Endothelial cell of umbilical vein (primary cell): Measurements from ENCODE around the gene CCDC167. TPM values are rescaled to one million over a fixed set of nuclear protein-coding genes. Genes with fewer than 3 reads are reported as not detected.

Source experiments
- BruUV-seq: library from RNA; stranded (reverse); fragments of 400-500 nt; replicated peaks from 2 replicates; lab custom pipeline; 2021; lab: Mats Ljungman, UMichigan
- CTCF ChIA-PET: fragments of 300-600, 350-600 bp; sonication (Branson Sonifier 250); formaldehyde crosslinking; loops from one replicate; lab custom pipeline; 2021; ENCODE audit warnings: antibody characterized with exemption, inconsistent platforms; lab: Charles Lee
- POLR2A ChIA-PET: fragments of 300-600, 350-600 bp; sonication (Branson Sonifier 250); formaldehyde crosslinking; loops from one replicate; lab custom pipeline; 2021; ENCODE audit warnings: antibody characterized with exemption, inconsistent platforms; lab: Charles Lee
- DNase-seq: peaks from one replicate; pipeline ENCODE4 v3.0.0-alpha.2; 2011; ENCODE audit warnings: low read depth, low spot score
- FAIRE-seq: peaks from 2 replicates; lab custom pipeline; 2011; peaks lifted over from hg19 to GRCh38; lab: Jason Lieb, UNC
- H2AFZ ChIP-seq: 2 replicates; pipeline ENCODE4 v1.6.0; 2012; ENCODE audit warnings: low read depth, low read length, control low read depth, inconsistent platforms
- H3K27ac ChIP-seq: 2 replicates; pipeline ENCODE4 v1.5.1; 2011; ENCODE audit warnings: low read depth, mild to moderate bottlenecking, control low read depth, low read length, moderate library complexity; ENCODE audit not compliant: insufficient read depth
- H3K27me3 ChIP-seq, 2 experiments: 2 replicates each; pipeline versions ENCODE4 v1.6.0 to v1.6.1; 2011; ENCODE audit warnings: low read length in 2 of 2, mixed read lengths in 1 of 2; ENCODE audit not compliant: control insufficient read depth in 2 of 2, insufficient read depth in 2 of 2
- H3K36me3 ChIP-seq, 2 experiments: 2 replicates in 1 of 2; 3 replicates in 1 of 2; pipeline ENCODE4 v1.5.1; 2011; ENCODE audit warnings: low read length in 2 of 2, mild to moderate bottlenecking in 1 of 2, moderate library complexity in 1 of 2; ENCODE audit not compliant: control insufficient read depth in 2 of 2, insufficient read depth in 2 of 2; ENCODE audit errors: extremely low read depth in 1 of 2
- H3K4me1 ChIP-seq: 3 replicates; pipeline ENCODE4 v1.5.1; 2011; ENCODE audit warnings: mild to moderate bottlenecking, low read length; ENCODE audit not compliant: control insufficient read depth, insufficient read depth; ENCODE audit errors: extremely low read depth
- H3K4me2 ChIP-seq: 2 replicates; pipeline ENCODE4 v1.6.1; 2011; ENCODE audit warnings: low read length, control low read depth, mixed read lengths; ENCODE audit not compliant: insufficient read depth
- H3K4me3 ChIP-seq, 3 experiments: fragments of 200-600 bp in 1 of 3; sonication (generic), shearing (Covaris generic) in 1 of 3; replicated peaks in 1 of 3; 2 replicates each; pipeline ENCODE4 v1.5.1; 2011 to 2016; ENCODE audit warnings: control low read depth in 3 of 3, low read length in 3 of 3, mild to moderate bottlenecking in 2 of 3, inconsistent platforms in 1 of 3, low read depth in 1 of 3, moderate library complexity in 1 of 3; ENCODE audit not compliant: insufficient read depth in 1 of 3
- H3K79me2 ChIP-seq: 2 replicates; pipeline ENCODE4 v1.6.0; 2012; ENCODE audit warnings: low read length, inconsistent platforms; ENCODE audit not compliant: control insufficient read depth, insufficient read depth
- H3K9ac ChIP-seq: replicated peaks from 2 replicates; pipeline ENCODE3; 2011; ENCODE audit warnings: low read length, control low read depth; ENCODE audit not compliant: insufficient read depth; ENCODE audit errors: extremely low read depth
- H3K9me1 ChIP-seq: replicated peaks from 3 replicates; pipeline ENCODE4 v1.6.0; 2011; ENCODE audit warnings: mild to moderate bottlenecking, low read length; ENCODE audit not compliant: control insufficient read depth, insufficient read depth; ENCODE audit errors: extremely low read depth
- H3K9me3 ChIP-seq: replicated peaks from 2 replicates; pipeline ENCODE4 v1.5.1; 2012; ENCODE audit warnings: low read length, inconsistent platforms; ENCODE audit not compliant: control insufficient read depth, insufficient read depth
- H4K20me1 ChIP-seq: replicated peaks from 2 replicates; pipeline ENCODE3; 2011; ENCODE audit warnings: mild to moderate bottlenecking, low read length; ENCODE audit not compliant: control insufficient read depth, insufficient read depth; ENCODE audit errors: extremely low read depth
- EZH2 ChIP-seq: IDR thresholded peaks from 2 replicates; pipeline ENCODE4 v1.6.1; 2012; ENCODE audit warnings: borderline replicate concordance, low read depth, mild to moderate bottlenecking, moderate library complexity, low read length, inconsistent platforms; ENCODE audit not compliant: severe bottlenecking
- FOS ChIP-seq: IDR thresholded peaks from 2 replicates; pipeline ENCODE4 v1.6.1; 2011; ENCODE audit warnings: mild to moderate bottlenecking, low read length, moderate library complexity, borderline replicate concordance; ENCODE audit not compliant: insufficient read depth
- GATA2 ChIP-seq: IDR thresholded peaks from 2 replicates; pipeline ENCODE4 v1.7.0; 2011; ENCODE audit warnings: low read depth, mild to moderate bottlenecking, moderate library complexity, mixed read lengths, low read length; ENCODE audit not compliant: insufficient read length, insufficient read depth
- JUN ChIP-seq: IDR thresholded peaks from 2 replicates; pipeline ENCODE4 v1.6.1; 2011; ENCODE audit warnings: borderline replicate concordance, low read depth; ENCODE audit not compliant: insufficient read length, insufficient read depth
- MYC ChIP-seq: IDR thresholded peaks from one replicate; pipeline ENCODE4 v1.6.1; 2011; ENCODE audit warnings: mild to moderate bottlenecking, low read depth, low read length
- POLR2A ChIP-seq: IDR thresholded peaks from 2 replicates; pipeline ENCODE4 v1.6.1; 2012; ENCODE audit warnings: low read depth, mild to moderate bottlenecking, control low read depth, low read length
- POLR2AphosphoS5 ChIP-seq: IDR thresholded peaks from 2 replicates; pipeline ENCODE4 v1.6.1; 2012; ENCODE audit warnings: low read depth, mild to moderate bottlenecking, control low read depth, low read length, moderate library complexity; ENCODE audit not compliant: insufficient read depth
- dilution Hi-C: fragments of 300-500 bp; cut with MboI; formaldehyde crosslinking; loops from one replicate; pipeline ENCODE4 v1.15.0; 2019; ENCODE audit warnings: low sequenced_read_pairs; ENCODE audit not compliant: extremely low pct_ligation_motif_present
- intact Hi-C: fragments of 100-400 bp; cut with micrococcal nuclease; formaldehyde crosslinking; loops from one replicate; pipeline ENCODE4 v1.10.0; 2022
- polyA plus RNA-seq, 4 experiments: library from polyadenylated mRNA; depleted of rRNA in 3 of 4; stranded (reverse) in 3 of 4; unstranded in 1 of 4; fragments of >200 nt; gene quantifications; 2 replicates each; pipeline versions ENCODE4 v1.2.1 to v1.2.3, GENCODE V29; 2011 to 2012; ENCODE audit warnings: missing spikeins in 1 of 4
- total RNA-seq: library from RNA; stranded (reverse); gene quantifications from 2 replicates; pipeline ENCODE4 v1.2.3, GENCODE V29; 2021
- TF ChIP-seq, protein P1 (sequence below), 2 donors: IDR thresholded peaks; 1 replicate in 1 of 2; 2 replicates in 1 of 2; pipeline ENCODE4 v1.5.1; 2011; ENCODE audit warnings: low read length in 2 of 2, mild to moderate bottlenecking in 2 of 2, moderate library complexity in 2 of 2, control low read depth in 1 of 2, inconsistent platforms in 1 of 2, low read depth in 1 of 2; ENCODE audit not compliant: insufficient read depth in 1 of 2; ENCODE audit errors: extremely low read depth in 1 of 2
- TF ChIP-seq, protein P2 (sequence below): IDR thresholded peaks from 2 replicates; pipeline ENCODE4 v1.6.1; 2011; ENCODE audit not compliant: insufficient read depth, insufficient read length

The CCDC167 gene
- total and polyA plus RNA-seq, 2 donors (not counting 3 experiments of a cell fraction or from before 2014, with no cell fraction given) = 46.6 to 105 TPM

DNA sequence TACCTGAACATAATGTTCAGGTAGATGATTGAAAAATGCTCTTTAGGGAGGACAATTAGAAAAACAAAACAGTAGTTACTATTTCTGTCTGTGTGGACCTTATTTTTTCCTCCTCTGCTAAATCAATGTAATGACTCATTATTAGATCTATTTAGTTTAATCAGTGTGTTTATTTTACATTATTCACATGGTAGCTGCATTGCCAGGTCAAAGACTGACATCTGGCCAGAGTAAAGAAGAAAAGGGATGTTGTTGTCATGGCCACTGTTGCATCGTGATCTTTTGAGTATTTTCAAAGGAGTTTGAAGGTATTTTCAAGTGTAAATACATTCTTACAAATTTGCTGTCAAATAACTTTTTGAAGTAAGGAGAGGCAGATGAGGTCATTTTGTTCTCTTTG, 60.8 kb downstream of the CCDC167 start:
- Histone ChIP-seq H3K27ac (no peak overlapping the region), H3K9me3 (no peaks in the 10 kb centered on the region), H3K36me3 (peaks cover 0 to 9% of the 10 kb centered on the region in 2 experiments), H3K9ac (no peak overlapping the region), H3K79me2 (peaks cover 10% of the 10 kb centered on the region), H3K4me1 (peaks cover 3% of the 10 kb centered on the region), H3K4me3 (no peak overlapping the region), H3K9me1 (no peaks in the 10 kb centered on the region), H4K20me1 (no peaks in the 10 kb centered on the region), H3K4me2 (no peak overlapping the region), H2AFZ (no peak overlapping the region), H3K27me3 (no peaks in the 10 kb centered on the region)
- no TSS peak for BruUV-seq
- FAIRE-seq = no peak
- DNase-seq = peak; percentile 36
- ChIA-PET POLR2A (no interaction called here), CTCF (no interaction called here)
- peak; percentile 14 for TF ChIP-seq FOS
- TF ChIP-seq, protein P1, sequence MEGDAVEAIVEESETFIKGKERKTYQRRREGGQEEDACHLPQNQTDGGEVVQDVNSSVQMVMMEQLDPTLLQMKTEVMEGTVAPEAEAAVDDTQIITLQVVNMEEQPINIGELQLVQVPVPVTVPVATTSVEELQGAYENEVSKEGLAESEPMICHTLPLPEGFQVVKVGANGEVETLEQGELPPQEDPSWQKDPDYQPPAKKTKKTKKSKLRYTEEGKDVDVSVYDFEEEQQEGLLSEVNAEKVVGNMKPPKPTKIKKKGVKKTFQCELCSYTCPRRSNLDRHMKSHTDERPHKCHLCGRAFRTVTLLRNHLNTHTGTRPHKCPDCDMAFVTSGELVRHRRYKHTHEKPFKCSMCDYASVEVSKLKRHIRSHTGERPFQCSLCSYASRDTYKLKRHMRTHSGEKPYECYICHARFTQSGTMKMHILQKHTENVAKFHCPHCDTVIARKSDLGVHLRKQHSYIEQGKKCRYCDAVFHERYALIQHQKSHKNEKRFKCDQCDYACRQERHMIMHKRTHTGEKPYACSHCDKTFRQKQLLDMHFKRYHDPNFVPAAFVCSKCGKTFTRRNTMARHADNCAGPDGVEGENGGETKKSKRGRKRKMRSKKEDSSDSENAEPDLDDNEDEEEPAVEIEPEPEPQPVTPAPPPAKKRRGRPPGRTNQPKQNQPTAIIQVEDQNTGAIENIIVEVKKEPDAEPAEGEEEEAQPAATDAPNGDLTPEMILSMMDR (IDR thresholded peaks at IDR 0.05; ENCODE audit: extremely low read depth in 1 of 2, insufficient read depth in 1 of 2, low read depth in 1 of 2, low read length in 2 of 2) = no peak
- TF ChIP-seq, protein P2, sequence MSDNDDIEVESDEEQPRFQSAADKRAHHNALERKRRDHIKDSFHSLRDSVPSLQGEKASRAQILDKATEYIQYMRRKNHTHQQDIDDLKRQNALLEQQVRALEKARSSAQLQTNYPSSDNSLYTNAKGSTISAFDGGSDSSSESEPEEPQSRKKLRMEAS = no peak
- TF ChIP-seq POLR2AphosphoS5 = no peak
- dilution Hi-C loops (no loop called here), intact Hi-C loops (no loop called here)

DNA sequence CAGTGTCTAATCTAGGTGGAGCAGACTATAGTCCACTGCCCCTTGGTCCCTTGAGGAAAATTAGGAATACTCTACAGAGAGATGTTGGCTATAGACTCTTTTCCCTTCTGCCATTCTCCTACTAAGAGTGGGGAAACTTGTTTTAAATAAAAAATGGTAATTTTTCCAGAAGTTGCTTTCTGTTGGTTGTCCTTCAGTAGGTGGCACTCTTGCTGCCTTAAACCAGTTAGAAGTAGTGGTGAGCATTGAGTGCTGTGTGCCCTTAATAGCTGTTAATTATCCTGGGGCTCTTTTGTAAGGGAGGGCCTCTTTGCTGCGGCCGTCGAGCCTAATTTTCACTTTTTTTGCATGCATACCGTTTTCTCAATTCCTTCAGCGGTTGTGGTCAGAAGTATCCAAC, 63.9 kb downstream of the CCDC167 start:
- Histone ChIP-seq H3K9ac (no peak overlapping the region), H3K4me1 (peaks cover 13% of the 10 kb centered on the region), H3K4me2 (no peak overlapping the region), H2AFZ (no peak overlapping the region), H3K9me1 (no peaks in the 10 kb centered on the region), H3K27me3 (no peaks in the 10 kb centered on the region), H3K36me3 (peaks cover 0 to 7% of the 10 kb centered on the region in 2 experiments), H3K79me2 (peaks cover 16% of the 10 kb centered on the region), H3K4me3 (no peak overlapping the region), H3K27ac (no peak overlapping the region), H4K20me1 (no peaks in the 10 kb centered on the region), H3K9me3 (no peaks in the 10 kb centered on the region)
- no TSS peak for BruUV-seq
- ChIA-PET CTCF (interaction anchor here (1.0 kb wide), 1 partner anchor 256 kb away, joined by 3 read pairs; no protein-coding TSS in a partner anchor), POLR2A (no interaction called here)
- FAIRE-seq (no peak), DNase-seq (no peak)
- intact Hi-C loops = no loop called here
- dilution Hi-C loops = no loop called here
- TF ChIP-seq GATA2 = no peak
- TF ChIP-seq MYC = no peak
- TF ChIP-seq, protein P2 = no peak
- no peak for TF ChIP-seq EZH2
- no peak for TF ChIP-seq JUN
- no peak for TF ChIP-seq POLR2AphosphoS5
- TF ChIP-seq POLR2A = no peak
- TF ChIP-seq FOS = no peak
